DMS 273 treated with DMSO at 0.1 percent for 48 hours (cell line): Measurements from ENCODE around the gene GGA1.
"Not testable (repeated sequence)": the region's sequence is repeated elsewhere in the genome, so short reads cannot be mapped to it uniquely, and the experiment has no call there.

ENCODE experiments used
- DNase-seq: peaks from one replicate; lab custom pipeline; 2025; lab: John Stamatoyannopoulos, UW

The GGA1 gene

DNA sequence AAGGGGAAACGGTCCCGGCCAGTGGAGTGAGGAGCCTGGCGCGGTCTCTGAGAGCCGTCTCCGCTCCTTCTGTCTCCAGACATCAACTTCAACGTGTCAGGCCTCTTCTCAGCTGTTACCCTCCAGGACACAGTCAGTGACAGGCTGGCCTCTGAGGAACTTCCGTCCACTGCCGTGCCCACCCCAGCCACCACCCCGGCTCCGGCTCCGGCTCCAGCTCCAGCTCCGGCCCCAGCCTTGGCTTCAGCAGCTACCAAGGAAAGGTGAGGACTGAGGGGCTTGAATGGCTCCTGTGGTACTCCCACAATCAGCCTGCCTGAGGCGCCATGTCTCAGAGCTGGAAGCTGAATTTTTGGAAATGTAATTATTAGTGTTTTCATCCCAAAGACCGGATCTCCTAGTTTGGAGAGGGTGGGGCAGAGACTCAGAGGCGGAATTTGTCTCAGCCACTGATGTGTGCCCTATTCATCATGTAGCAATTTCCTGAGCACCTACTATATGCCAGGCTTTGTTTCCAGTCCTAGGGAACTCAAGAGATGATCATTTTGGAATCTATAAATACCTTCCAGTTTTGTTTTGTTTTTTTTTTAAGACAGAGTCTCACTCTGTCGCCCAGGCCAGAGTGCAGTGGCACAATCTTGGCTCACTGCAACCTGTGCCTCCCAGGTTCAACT lies 42.0 kb downstream of the GGA1 start:
- no peak for DNase-seq

DNA sequence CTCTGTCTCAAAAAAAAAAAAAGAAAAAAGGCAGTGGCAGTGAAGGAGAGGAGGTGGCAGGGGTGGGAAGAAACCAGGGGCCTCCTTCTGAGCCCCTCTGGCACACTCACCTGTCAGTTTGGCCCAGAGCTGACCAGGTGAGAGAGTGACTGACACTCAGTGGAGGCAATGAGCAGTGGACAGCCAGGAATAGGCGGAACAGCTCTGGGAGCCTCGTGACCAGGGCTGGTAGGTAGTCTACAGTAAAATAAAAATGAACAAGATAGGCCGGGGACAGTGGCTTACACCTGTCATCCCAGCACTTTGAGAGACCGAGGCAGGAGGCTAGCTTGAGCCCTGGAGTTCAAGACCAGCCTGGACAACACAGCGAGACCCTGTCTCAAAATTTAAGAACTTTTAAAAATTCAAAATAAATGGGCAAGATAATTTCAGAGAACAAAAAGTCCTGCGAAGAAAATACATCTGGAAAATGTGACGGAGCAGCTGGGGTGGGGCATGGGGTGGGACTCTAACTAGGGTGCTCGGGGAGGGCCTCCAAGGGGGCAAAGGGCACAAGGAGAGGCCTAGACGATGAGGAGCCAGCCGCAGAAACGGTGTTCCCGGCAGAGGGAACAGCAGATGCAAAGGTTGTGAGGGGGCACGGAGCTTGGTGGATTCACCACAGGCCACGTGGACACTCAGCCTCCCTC lies 46.1 kb downstream of the GGA1 start:
- no peak for DNase-seq

DNA sequence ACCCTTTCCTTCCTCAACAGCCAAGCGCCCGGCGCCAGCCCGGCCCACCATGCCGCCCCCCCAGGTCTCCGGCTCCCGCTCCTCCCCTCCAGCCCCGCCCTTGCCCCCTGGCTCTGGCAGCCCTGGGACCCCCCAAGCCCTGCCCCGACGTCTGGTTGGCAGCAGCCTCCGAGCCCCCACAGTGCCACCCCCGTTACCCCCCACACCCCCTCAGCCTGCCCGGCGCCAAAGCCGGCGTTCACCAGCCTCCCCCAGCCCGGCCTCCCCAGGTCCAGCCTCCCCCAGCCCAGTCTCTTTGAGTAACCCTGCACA lies 46.6 kb downstream of the GGA1 start:
- no peak for DNase-seq

DNA sequence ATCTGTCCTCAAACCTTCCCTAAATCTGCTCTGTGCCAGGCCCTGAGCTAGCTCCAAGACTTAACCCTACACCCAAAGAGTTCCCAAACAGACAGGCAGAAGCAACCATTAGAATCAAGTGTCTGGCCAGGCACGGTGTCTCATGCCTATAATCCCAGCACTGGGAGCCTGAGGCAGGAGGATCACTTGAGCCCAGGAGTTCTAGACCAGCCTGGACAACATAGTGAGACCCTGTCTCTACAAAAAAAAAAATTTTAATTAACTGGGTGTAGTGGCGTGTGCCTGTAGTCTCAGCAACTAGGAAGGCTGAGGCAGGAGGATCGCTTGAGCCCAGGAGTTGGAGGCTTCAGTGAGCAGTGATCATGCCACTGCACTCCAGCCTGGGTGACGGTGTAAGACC lies 47.9 kb downstream of the GGA1 start:
- not testable (repeated sequence) for DNase-seq

DNA sequence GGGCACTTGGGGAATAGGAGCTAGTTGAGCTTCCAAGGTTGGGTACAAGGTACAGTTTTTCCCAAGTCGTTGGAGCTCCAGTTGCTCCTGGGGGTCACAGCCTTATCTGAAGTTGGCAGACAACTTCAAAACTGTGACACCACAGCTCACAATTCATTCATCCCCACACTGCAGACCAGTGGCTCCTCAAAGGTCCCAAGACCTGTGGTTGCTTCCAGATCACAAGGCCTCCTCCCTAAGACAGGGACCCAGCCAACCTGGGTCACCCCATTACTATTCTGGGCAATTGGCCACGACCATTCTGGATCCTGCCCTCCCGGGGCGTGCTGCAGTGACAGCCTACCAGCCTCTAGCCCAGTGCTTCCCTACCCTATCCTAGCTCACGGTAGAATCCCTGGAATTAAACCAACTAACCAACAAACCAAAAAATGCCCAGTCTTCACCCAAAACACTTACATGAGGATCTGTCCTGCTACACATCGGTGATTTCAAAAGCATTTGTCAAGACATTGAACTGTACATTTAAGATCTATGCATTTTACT lies 49.0 kb downstream of the GGA1 start:
- no peak for DNase-seq

DNA sequence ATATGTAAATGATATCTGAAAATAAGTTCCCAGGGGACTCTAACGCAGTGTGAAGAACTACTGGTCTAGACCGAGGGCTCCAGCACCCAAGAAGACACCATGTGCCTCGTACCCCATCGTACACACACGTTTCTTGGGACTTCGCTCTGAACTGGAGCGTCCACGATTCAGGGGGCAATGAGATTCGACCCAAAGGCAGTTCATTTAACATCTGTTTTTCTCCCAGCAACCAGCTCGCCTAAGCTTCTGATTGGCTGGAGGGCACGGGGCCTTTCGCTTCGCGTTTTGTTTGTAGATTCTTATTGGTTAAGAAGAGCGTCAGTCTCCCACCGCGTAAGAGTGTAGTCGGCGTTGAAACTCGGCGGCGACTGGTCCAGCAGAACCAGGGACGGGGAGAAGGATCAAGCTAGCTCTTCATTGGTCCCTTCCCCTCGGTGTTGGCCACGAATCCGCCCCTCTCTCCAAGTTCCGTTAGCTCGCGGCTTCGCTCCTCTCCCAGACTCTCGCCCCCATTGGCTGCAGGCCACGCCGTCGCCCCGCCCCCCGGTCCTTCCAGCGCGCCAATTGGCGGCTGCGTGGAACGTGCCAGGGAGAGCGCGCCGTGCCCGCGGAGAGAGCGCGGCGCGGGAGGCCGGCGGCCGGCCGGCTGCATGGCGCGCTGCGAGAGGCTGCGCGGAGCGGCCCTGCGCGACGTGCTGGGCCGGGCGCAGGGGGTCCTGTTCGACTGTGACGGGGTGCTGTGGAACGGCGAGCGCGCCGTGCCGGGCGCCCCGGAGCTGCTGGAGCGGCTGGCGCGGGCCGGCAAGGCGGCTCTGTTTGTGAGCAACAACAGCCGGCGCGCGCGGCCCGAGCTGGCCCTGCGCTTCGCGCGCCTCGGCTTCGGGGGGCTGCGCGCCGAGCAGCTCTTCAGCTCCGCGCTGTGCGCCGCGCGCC lies 49.8 kb downstream of the GGA1 start, which contains the start of gene PDXP:
PDXP (plus strand) TSS at position 591 of the 933 bp plus-strand sequence; CDS start at position 651, 60 bp downstream.
- peak; percentile 98 for DNase-seq

DNA sequence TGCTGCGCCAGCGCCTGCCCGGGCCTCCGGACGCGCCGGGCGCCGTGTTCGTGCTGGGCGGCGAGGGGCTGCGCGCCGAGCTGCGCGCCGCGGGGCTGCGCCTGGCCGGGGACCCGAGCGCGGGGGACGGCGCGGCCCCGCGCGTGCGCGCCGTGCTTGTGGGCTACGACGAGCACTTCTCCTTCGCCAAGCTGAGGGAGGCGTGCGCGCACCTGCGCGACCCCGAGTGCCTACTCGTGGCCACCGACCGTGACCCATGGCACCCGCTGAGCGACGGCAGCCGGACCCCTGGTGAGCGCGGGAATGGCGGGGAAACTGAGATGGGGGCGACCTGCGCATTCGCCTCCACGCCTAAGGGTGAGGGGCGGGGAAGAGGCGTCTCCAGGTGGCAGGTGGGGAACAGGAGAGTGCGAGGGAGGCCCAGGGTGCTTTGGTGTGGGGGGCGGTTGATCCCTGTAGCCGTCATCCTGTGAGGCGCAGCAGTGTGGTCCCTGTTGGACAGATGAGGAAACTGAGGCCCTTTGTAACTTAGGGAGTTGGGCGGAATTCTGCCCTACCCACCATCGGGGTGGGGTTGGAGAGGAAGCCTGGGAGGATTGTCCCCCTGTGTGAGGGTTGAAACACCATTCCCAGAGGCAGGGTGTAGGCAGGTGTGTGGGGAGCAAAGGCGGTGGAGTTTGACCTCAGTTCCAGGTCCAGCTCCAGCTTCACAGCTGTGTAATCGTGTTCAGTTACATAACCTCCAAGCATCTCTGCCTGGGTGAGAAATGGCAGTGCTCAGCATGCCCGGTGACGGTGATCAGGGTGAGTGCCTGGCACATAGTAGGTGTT lies 50.6 kb downstream of the GGA1 start:
- DNase-seq: no peak

DNA sequence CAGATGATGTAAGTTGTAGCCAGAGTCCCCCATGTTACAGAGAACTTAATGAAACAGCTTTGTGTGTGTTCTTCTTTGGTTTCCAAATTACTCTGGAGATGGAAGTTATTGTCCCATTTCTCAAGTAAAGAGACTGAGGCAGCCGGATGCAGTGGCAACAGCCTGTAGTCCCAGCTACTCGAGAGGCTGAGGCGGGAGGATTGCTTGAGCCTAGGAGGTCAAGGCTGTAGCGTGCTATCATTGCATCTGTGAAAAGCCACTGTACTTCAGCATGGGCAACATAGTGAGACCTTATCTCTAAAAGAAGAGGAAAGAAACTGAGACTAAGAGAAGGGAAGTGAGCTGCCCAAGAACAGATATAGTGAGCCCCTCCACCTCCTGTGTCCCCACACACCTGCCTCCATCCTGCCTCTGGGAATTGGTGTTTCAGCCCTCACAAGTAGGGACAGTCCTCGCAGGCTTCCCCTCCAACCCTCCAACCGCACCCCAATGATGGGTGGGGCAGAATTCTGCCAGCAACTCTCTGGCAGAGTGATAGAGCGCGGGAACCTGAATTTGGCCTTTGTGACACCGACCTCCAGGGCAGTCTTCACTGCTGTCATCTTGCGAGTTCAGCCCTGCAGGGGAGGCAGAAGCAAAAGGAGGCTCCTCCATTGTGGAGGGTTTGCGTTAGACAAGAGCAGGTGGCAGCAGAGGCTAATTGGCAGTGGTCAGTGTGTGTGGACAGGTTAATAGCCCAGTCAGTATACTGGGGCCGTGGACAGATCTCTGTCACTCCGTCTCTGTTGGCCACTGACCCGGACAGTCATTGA lies 51.5 kb downstream of the GGA1 start:
- DNase-seq: no peak

DNA sequence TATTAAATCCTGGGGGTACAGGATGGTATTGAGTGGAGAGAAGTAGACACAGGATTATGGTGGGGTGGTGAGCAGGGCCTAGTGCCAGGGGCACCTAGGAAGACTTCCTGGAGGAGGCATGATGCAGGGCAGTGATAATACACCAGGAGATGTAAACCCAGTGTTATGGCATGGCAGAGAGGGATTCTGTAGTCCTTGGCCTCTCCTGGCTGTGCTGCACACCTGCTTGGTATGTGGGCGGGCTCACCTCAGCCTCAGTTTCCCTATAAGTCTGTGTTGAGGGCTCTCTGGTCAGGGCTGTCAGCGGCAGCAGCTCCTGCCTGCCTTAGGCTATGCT lies 52.0 kb downstream of the GGA1 start:
- DNase-seq: no peak

DNA sequence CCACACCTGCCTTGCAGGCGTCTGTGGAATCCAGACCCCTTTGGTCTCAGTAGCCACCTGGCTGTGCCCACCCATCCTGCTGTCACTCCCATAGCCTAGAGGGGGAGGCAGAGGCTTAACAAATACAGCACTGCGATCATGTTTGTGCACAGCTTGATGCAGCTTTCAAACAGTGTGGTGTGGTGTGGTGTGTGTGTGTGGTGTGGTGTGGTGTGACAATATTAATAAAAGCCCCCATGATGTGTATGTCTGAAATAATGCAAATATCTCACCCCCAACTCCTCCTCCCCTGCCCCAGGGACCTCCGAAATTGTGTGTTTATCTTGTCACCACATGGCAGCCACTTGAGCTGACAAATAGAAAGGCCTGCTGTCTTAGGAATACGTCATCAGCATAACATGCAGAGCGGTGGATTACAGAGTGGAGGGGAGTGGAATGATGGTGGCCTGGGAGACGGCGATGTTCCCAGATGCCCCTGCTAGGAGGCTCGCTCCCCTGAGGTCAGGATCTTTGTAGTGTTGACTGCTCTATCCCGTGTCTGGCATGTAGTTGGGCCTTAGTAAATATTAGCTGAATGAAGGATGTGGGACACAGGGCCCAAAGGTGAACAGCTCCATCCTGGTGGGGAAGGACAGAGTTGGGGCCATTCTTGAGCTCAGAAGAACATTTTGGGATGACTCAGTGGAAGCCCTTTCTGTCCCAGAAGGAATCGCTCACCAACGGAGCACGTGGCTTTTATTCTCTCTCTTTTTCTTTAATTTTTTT lies 52.7 kb downstream of the GGA1 start:
- DNase-seq: peak; percentile 15

DNA sequence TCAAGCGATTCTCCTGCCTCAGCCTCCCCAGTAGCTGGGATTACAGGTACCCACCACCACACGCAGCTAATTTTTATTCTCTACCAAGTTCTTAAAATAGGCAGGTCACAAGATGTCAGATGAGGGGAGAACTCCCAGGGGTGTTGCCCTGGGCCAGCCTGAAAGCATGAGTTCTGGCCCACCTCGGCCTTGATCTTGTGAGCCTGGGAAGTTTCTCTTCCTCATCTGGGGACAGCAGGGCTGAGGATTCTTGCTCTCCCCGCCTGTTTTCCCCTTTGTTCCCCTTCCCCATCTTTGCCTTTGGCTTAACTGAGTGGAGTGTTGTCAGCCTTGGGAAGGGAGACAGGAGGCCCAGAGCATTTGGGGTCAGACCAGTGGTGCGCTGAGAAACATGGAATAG lies 53.4 kb downstream of the GGA1 start:
- DNase-seq: no peak

DNA sequence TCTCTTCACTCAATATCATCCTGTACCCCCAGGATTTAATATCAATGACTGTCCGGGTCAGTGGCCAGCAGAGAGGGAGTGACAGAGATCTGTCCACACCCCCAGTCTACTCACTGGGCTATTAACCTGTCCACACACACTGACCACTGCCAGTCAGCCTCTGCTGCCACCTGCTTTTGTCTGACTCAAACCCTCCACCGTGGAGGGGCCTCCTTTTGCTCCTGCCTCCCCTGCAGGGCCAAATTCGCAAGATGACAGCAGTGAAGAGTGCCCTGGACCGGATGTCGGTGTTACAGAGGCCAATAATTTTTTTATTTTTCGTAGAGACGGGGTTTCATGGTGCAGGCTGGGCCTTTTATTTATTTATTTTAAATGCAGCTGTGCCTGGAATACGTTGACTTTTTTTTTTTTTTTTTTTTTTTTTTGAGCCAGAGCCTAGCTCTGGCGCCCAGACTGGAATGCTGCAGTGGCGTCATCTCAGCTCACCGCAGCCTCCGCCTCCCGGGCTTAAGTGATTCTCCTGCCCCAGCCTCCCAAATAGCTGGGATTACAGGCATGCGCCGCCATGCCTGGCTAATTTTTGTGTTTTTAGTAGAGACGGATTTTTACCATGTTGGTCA lies 55.0 kb downstream of the GGA1 start:
- DNase-seq: no peak

DNA sequence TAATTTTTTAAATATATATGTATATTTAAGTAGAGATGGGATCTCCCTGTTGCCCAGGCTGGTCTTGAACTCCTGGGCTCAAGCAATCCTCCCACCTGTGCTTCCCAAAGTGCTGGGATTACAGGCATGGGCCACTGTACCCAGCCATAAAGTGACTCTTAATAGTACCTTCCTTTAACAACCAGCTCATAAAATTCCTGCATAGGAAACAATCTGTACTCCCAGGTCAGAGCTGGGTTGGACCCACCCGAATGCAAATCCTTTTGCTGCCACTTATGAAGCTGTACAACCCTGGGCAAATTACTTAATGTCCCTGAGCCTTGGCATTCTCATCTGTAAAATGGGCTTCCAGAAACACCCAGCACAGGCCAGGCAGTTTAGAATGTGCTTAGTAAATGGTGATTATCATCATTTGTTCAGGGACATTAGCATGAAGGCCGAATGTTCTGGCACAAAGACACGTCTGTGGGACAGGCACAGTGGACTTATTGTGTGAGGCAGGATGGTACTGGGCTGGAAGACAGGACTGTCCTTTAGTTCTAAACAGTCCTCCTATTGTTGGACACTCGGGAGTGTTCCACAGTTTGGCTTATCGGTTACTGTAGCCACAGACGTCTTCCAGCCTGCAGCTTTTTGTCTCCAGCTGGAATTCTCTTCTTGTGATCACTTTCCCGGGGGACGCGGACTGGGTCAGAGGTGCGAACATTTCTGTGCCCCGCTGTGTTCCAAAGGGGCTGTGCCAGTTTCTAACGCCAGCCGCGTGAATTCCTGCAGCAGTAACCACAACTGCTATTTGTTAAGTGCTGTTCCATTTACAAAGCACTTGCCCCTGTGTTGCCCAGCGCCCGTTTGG lies 55.8 kb downstream of the GGA1 start:
- no peak for DNase-seq

DNA sequence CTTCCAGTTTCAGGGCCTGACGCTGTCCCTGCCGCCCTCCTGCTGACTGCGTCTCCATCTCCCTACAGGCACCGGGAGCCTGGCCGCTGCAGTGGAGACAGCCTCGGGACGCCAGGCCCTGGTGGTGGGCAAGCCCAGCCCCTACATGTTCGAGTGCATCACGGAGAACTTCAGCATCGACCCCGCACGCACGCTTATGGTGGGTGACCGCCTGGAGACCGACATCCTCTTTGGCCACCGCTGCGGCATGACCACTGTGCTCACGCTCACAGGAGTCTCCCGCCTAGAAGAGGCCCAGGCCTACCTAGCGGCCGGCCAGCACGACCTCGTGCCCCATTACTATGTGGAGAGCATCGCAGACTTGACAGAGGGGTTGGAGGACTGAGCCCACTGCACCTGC lies 56.9 kb downstream of the GGA1 start:
- no peak for DNase-seq

DNA sequence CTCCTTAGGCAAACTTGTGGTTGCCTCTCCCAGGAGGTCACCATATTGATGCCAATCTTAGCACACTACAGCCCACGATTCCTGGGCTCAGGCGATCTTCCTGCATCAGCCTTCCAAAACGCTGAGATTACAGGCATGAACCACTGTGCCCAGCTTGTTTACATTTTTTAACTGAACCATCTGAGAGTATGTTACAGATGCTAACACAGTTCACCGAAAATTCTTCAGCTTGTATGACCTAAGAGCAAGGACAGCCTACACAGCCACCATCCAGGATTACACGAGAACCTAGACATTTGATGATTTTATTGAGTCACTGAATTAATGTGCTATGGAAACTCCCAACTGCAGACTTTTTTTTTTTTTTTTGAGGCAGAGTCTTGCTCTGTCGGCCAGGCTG lies 61.0 kb downstream of the GGA1 start:
- DNase-seq: no peak

DNA sequence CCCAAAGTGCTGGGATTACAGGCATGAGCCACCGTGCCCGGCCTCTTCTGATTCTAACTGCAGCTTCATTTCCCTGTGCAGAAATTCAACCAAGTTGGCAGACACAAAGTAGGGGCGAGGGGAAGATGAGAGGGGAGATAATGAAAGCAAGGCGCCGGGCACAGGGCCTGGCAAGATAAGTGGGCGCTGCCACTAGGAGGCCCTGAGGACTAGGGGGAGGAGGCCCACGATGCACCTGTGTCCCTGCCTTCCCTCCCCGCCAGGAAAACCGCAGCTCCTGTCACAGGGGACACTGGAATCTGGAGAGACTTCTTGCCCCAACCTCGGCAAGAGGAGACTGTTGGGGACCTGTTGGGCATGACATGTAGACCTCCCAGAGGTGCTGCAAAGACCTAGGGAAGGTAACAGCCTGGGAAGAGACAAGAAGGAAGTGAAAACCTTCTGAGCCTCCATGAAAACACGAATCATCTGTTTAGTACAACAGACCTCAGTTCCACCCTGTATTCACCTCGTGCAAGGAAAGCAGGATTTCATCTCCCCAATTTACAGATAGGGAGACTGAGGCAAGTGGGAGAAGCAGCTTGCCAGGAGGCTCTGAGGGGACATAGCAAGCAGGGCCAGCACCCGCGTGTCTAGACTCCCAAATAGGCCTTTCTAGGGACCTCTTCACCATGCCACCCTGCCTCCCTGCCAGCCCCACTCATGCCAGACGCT lies 63.7 kb downstream of the GGA1 start:
- no peak for DNase-seq

DNA sequence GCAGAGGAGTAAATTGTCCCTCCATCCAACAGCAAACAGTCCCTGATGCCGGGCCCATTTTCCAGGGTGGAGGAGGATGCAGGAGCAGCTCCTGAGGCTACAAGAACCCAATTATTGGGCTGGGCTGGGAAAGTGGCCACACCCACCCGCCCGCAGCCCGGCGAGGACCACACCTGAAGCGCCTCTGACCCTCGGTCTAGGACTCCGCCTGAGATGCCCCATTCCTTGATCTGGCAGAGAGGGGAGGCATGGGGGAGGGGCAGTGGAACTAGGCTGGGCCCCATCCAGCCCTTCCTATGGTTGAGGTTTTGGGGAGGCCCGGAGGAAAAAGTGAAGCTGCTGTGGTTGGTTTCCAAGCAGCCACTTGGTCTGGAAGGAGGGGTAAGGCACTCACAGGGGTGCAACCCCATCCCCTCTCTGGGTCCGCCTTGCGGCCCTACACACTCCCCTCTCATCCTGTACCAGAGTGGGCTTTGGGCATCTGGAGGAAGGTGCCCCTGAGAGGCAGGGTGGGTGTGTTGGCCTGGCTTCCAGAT lies 64.4 kb downstream of the GGA1 start:
- no peak for DNase-seq

DNA sequence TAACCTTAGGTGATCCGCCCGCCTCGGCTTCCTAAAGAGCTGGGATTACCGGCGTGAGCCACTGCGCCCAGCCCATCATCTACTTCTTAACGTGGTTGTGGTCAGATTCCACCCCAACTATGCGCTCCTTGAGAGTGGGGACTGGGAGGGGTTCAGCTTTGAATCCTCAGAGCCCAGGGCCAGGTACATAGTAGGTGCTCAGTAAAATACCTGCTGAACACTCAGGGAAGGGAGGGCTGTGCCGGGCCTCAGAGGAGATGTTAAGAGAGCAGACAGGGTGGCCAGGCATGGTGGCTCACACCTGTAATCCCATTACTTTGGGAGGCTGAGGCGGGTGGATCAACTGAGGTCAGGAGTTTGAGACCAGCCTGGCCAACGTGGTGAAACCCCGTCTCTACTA lies 65.6 kb downstream of the GGA1 start:
- DNase-seq: no peak
